HG02763 (cell line): ENCODE results near the gene CYP24A1.

Experiments
- ATAC-seq: cut with Tn5 transposase; IDR thresholded peaks from one replicate; pipeline ENCODE4 v1.9.1; 2021; ENCODE audit warnings: mild to moderate bottlenecking, moderate library complexity; ENCODE audit not compliant: unreplicated experiment

Gene CYP24A1

GRCh38 chr20:54176610-54177009, 2.8 kb upstream of the CYP24A1 start:
- ATAC-seq = no peak

- ATAC-seq = no peak
Measured at GRCh38 chr20:54174457-54175175, 830 bp upstream of the CYP24A1 start.

- no peak for ATAC-seq
Measured at GRCh38 chr20:54172856-54173652, 732 bp downstream of the CYP24A1 start.

- ATAC-seq = no peak
Measured at GRCh38 chr20:54172532-54172855, 1.3 kb downstream of the CYP24A1 start.

- ATAC-seq = no peak
Measured at GRCh38 chr20:54170963-54171362, 2.8 kb downstream of the CYP24A1 start.

- no peak for ATAC-seq
Measured at GRCh38 chr20:54170026-54170471, 3.7 kb downstream of the CYP24A1 start.

GRCh38 chr20:54168961-54169862, 4.6 kb downstream of the CYP24A1 start:
- no peak for ATAC-seq

GRCh38 chr20:54167909-54168872, 5.6 kb downstream of the CYP24A1 start:
- no peak for ATAC-seq

- no peak for ATAC-seq
Measured at GRCh38 chr20:54166987-54167662, 6.7 kb downstream of the CYP24A1 start.

GRCh38 chr20:54165803-54166202, 8.0 kb downstream of the CYP24A1 start:
- no peak for ATAC-seq

- ATAC-seq = no peak
Measured at GRCh38 chr20:54165014-54165413, 8.8 kb downstream of the CYP24A1 start.

GRCh38 chr20:54163402-54163801, 10.4 kb downstream of the CYP24A1 start:
- ATAC-seq = no peak

GRCh38 chr20:54162378-54163009, 11.3 kb downstream of the CYP24A1 start:
- ATAC-seq = no peak

- no peak for ATAC-seq
Measured at GRCh38 chr20:54161821-54162149, 12.0 kb downstream of the CYP24A1 start.

GRCh38 chr20:54161008-54161820, 12.6 kb downstream of the CYP24A1 start:
- ATAC-seq = no peak

- no peak for ATAC-seq
Measured at GRCh38 chr20:54160065-54161007, 13.4 kb downstream of the CYP24A1 start.

GRCh38 chr20:54158856-54159418, 14.8 kb downstream of the CYP24A1 start:
- ATAC-seq = no peak
